K562 (cell line): Measurements from ENCODE around the gene ANKRD13C. TPM values are rescaled to one million over a fixed set of nuclear protein-coding genes. Genes with fewer than 3 reads are reported as not detected.

Source experiments
- FOXJ2 ChIP-seq: fragments of 200-800 bp; sonication (Bioruptor generic); IDR thresholded peaks from 2 replicates; pipeline ENCODE4 v1.6.1; 2016; ENCODE audit warnings: missing genetic modification characterization, missing compliant biosample characterization
- ZBTB7A ChIP-seq: IDR thresholded peaks from 2 replicates; pipeline ENCODE4 v1.6.1; 2011; ENCODE audit warnings: low read depth, mild to moderate bottlenecking, low read length, moderate library complexity, borderline replicate concordance; ENCODE audit not compliant: control insufficient read depth
- polyA plus RNA-seq, 8 experiments: library from polyadenylated mRNA; depleted of rRNA in 4 of 8; stranded (reverse) in 5 of 8; unstranded in 3 of 8; fragments of >200 nt; fragmentation: Nextera tagmentation in 2 of 8; fragmentation: Illumina TruSeq in 1 of 8; extraction: Ambion mirVana in 2 of 8; extraction: Trizol in 1 of 8; gene quantifications; 2 replicates each; pipeline versions ENCODE4 v1.2.1 to v1.2.3, GENCODE V29; 2011 to 2014; ENCODE audit warnings: inconsistent platforms in 1 of 8, missing spikeins in 1 of 8
- total RNA-seq, 7 experiments: library from RNA; depleted of rRNA in 6 of 7; stranded (reverse); fragments of >200 nt in 6 of 7; fragmentation: Illumina TruSeq in 2 of 7; extraction: Trizol in 2 of 7; gene quantifications; 2 replicates each; pipeline versions ENCODE4 v1.2.1 to v1.2.3, GENCODE V29; 2011 to 2021; ENCODE audit warnings: low replicate concordance in 1 of 7
- TF ChIP-seq, protein P1 (sequence below), 2 experiments: IDR thresholded peaks; 2 replicates each; pipeline ENCODE4 v1.6.1; 2011; ENCODE audit warnings: borderline replicate concordance in 1 of 2, control low read depth in 1 of 2, low read depth in 1 of 2, low read length in 1 of 2, mild to moderate bottlenecking in 1 of 2, mixed read lengths in 1 of 2, moderate library complexity in 1 of 2; ENCODE audit not compliant: insufficient read depth in 1 of 2, insufficient read length in 1 of 2, poor library complexity in 1 of 2, severe bottlenecking in 1 of 2; ENCODE audit errors: extremely low read depth in 1 of 2
- TF ChIP-seq, protein P2 (sequence below): fragments of 150-350 bp; conservative IDR thresholded peaks from 2 replicates; pipeline ENCODE4 v1.6.1; 2014; ENCODE audit warnings: low read length
- TF ChIP-seq, protein P3 (sequence below): fragments of 250-450 bp; sonication (Bioruptor Pico); IDR thresholded peaks from 2 replicates; pipeline ENCODE4 v1.8.0; 2021; ENCODE audit warnings: borderline replicate concordance, mild to moderate bottlenecking, moderate library complexity; ENCODE audit not compliant: poor library complexity, severe bottlenecking

ANKRD13C gene
- total and polyA plus RNA-seq, 9 of the 15 experiments (the other 6 are each of a cell fraction or from before 2014, with no cell fraction given) = 3.4 to 22.8 (median 12.5) TPM

DNA sequence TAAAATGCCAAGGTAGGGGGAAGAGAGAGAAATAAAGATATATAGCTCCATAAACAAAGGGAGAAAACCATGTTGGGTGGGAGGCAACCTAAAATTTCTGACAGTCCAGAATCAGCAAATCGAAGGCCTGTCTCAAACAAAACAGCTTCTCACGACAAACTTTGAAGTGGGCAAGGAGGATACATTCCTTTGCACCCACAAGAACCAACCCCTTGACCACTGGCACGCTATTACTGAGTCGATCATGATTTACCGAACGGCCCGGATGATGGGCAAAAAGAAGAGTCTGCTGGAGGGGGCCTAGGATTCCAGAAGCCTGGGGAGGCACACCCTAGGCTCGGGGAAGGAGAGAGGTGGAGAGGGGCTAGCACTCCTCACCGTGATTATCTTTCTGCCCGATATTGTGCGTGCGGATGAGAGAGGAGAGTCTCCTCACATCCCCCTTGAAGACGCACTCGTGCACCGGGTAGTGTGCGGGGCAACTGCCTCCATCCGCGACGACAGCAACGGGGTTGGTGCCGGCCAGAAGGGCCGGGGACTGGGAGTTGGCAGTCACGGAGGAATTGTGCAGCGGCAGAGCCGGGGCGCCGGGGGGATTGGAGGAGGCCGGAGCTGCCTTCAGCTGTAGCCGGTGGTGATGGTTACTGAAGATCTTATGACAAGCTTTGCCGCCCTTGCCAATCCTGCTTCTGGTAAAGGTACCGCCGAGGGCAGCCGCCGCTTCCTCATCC lies 756 bp downstream of the ANKRD13C start (continued):
- TF ChIP-seq, protein P1, sequence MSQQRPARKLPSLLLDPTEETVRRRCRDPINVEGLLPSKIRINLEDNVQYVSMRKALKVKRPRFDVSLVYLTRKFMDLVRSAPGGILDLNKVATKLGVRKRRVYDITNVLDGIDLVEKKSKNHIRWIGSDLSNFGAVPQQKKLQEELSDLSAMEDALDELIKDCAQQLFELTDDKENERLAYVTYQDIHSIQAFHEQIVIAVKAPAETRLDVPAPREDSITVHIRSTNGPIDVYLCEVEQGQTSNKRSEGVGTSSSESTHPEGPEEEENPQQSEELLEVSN (IDR thresholded peaks at IDR 0.05; ENCODE audit: borderline replicate concordance in 1 of 2, extremely low read depth in 1 of 2, insufficient read depth in 1 of 2, insufficient read length in 1 of 2, low read depth in 1 of 2, low read length in 1 of 2, poor library complexity in 1 of 2, severe bottlenecking in 1 of 2) = peak in 1 of 2 experiments; percentile 35
- TF ChIP-seq, protein P2, sequence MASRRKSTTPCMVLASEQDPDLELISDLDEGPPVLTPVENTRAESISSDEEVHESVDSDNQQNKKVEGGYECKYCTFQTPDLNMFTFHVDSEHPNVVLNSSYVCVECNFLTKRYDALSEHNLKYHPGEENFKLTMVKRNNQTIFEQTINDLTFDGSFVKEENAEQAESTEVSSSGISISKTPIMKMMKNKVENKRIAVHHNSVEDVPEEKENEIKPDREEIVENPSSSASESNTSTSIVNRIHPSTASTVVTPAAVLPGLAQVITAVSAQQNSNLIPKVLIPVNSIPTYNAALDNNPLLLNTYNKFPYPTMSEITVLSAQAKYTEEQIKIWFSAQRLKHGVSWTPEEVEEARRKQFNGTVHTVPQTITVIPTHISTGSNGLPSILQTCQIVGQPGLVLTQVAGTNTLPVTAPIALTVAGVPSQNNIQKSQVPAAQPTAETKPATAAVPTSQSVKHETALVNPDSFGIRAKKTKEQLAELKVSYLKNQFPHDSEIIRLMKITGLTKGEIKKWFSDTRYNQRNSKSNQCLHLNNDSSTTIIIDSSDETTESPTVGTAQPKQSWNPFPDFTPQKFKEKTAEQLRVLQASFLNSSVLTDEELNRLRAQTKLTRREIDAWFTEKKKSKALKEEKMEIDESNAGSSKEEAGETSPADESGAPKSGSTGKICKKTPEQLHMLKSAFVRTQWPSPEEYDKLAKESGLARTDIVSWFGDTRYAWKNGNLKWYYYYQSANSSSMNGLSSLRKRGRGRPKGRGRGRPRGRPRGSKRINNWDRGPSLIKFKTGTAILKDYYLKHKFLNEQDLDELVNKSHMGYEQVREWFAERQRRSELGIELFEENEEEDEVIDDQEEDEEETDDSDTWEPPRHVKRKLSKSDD = no peak
- TF ChIP-seq ZBTB7A = 0 out of 2 replicates have a peak, but pooled peaks have one; percentile 12
- TF ChIP-seq FOXJ2 = no peak
- TF ChIP-seq, protein P3, sequence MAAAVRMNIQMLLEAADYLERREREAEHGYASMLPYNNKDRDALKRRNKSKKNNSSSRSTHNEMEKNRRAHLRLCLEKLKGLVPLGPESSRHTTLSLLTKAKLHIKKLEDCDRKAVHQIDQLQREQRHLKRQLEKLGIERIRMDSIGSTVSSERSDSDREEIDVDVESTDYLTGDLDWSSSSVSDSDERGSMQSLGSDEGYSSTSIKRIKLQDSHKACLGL (CRISPR knock-in tag) = no peak
- TF ChIP-seq, all 486 proteins: peak for 10
